ENCODE results near the gene LINC01488.

DNA sequence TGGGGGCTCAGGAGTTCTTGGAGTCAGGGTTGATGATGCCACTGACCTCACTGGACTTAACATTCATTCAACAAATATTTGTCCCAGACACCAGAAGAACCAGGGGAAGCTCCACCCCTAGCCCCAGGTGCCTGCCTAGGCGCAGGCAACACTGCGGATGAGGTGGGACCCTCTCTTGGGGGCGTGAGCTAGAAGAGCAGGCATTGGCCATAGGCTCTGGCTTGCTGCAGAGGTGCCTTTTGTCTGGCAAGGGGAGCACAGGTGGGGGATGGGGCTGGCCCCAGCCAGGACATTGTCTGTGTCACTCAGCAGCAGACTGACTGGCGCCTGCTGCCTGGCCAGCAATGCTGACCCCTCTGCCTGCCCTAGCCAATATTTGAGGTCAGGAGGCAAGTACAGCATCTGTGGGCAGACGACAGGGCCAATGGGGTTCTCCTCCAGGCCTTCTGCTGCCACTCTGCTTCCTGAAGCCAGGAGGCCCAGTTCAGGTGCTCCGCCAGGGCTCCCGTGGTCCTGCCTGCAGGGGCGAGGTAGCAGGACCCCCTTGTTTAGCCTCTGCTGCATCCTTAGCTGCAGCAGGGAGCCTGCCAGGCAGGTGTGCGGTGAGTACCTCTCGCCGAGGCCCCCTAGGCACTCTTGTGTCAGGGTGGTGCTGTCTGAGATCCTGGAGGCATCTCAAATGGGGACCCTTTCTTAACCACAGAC lies 4.0 kb downstream of the LINC01488 start:
- TF ChIP-seq, protein P1, sequence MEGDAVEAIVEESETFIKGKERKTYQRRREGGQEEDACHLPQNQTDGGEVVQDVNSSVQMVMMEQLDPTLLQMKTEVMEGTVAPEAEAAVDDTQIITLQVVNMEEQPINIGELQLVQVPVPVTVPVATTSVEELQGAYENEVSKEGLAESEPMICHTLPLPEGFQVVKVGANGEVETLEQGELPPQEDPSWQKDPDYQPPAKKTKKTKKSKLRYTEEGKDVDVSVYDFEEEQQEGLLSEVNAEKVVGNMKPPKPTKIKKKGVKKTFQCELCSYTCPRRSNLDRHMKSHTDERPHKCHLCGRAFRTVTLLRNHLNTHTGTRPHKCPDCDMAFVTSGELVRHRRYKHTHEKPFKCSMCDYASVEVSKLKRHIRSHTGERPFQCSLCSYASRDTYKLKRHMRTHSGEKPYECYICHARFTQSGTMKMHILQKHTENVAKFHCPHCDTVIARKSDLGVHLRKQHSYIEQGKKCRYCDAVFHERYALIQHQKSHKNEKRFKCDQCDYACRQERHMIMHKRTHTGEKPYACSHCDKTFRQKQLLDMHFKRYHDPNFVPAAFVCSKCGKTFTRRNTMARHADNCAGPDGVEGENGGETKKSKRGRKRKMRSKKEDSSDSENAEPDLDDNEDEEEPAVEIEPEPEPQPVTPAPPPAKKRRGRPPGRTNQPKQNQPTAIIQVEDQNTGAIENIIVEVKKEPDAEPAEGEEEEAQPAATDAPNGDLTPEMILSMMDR (IDR thresholded peaks at IDR 0.05; ENCODE audit: low read depth, low read length, poor library complexity, severe bottlenecking), result no peak
- TF ChIP-seq EZH2phosphoT487 (IDR thresholded peaks at IDR 0.05; ENCODE audit: borderline replicate concordance, low read length), result no peak

Measured in DOHH2 (cell line).